Left lung (tissue), 10 donors: ENCODE data around the gene CMTR1. TPM values are rescaled to one million over a fixed set of nuclear protein-coding genes. Genes with fewer than 3 reads are reported as not detected.

Experiments used
- ATAC-seq: fragments of 200-7000 bp; cut with Tn5 transposase; one replicate; pipeline ENCODE4 v1.9.1; 2020; ENCODE audit warnings: moderate library complexity
- DNase-seq, 4 donors: peaks; one replicate each; pipeline ENCODE4 v3.0.0-alpha.2; 2013 to 2020
- H3K27ac ChIP-seq, 2 donors: fragments of 200-600 bp; sonication (generic) in 1 of 2; one replicate each; pipeline versions ENCODE4 v1.5.0 to v1.8.0; 2020 to 2021
- H3K27me3 ChIP-seq, 2 donors: fragments of 200-600 bp; sonication (generic) in 1 of 2; one replicate each; pipeline versions ENCODE4 v1.5.0 to v1.8.0; 2020 to 2021
- H3K36me3 ChIP-seq, 2 donors: fragments of 200-600 bp; sonication (generic) in 1 of 2; one replicate each; pipeline versions ENCODE4 v1.5.0 to v1.8.0; 2020 to 2021
- H3K4me1 ChIP-seq, 2 donors: fragments of 200-600 bp; one replicate each; pipeline ENCODE4 v1.8.0; 2021
- H3K4me3 ChIP-seq, 2 donors: fragments of 200-600 bp; sonication (generic) in 1 of 2; one replicate each; pipeline versions ENCODE4 v1.5.0 to v1.8.0; 2020 to 2021; ENCODE audit warnings: mild to moderate bottlenecking in 1 of 2
- H3K9me3 ChIP-seq, 2 donors: fragments of 200-600 bp; sonication (generic) in 1 of 2; one replicate each; pipeline versions ENCODE4 v1.5.0 to v1.8.0; 2020 to 2021
- intact Hi-C, 2 donors: fragments of 100-400 bp; cut with DNase I; formaldehyde crosslinking; loops; one replicate each; pipeline versions ENCODE4 v1.11.2 to v1.14.2; 2022
- polyA plus RNA-seq, 6 donors: library from polyadenylated mRNA; unstranded; fragments of 120-200 nt; gene quantifications; one replicate each; pipeline ENCODE4 v1.2.1, GENCODE V29; 2013; ENCODE audit not compliant: insufficient read length in 6 of 6
- total RNA-seq, 2 donors: library from RNA; stranded (reverse); fragmentation: NEBNext Ultra II Directional; extraction: Animal tissue kit (Norgen Biotek cat#: 25700); gene quantifications; one replicate each; pipeline ENCODE4 v1.2.1, GENCODE V29; 2021
- TF ChIP-seq, protein P1 (sequence below), 2 donors: fragments of 200-600 bp; sonication (generic) in 1 of 2; IDR thresholded peaks; one replicate each; pipeline versions ENCODE4 v1.5.0 to v1.8.0; 2021; ENCODE audit warnings: antibody characterized with exemption in 2 of 2
- donor health status: DM: no; HTN: yes; CAD: no.
- donor health status: DM: no; HTN: no; CAD: no.

Gene CMTR1
- total and polyA plus RNA-seq, 8 donors: 36.1 to 54.4 (median 51.1) TPM

DNA sequence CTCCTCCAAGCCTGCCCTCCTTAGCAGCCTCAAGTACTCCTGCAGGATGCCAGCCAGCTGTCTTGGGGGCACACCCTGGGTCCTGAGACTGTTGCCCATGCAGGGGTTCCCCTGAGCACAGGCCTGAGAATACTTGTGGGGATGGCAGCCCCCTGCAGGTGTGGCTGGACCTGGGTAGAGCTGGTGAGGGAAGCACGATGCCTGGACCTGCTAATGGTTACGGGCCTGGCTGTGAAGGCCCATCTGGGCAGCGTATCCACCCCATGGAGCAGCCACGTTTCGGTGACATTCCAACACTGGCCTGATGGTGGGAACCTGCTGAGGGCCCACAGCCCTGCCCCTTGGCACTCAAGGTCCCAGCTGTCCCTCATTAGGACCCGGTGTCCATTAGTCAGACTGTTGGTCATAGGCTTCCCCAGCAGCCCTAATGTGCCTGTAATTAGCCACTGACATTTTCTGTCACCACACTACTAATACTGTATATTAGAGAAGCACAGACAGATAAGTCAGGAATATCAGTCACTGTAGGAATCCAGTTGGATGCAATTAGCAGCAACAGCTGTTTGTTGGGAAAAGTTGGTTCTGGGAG, 46.3 kb downstream of the CMTR1 start:
- Histone ChIP-seq H3K36me3 (peaks cover 0 to 99% of the 10 kb centered on the region in 2 donors), H3K4me1 (no peaks in the 10 kb centered on the region), H3K27ac (no peak overlapping the region), H3K4me3 (no peak overlapping the region), H3K9me3 (no peaks in the 10 kb centered on the region), H3K27me3 (no peaks in the 10 kb centered on the region)
- ATAC-seq (no peak), DNase-seq (no peak)
- TF ChIP-seq, protein P1, sequence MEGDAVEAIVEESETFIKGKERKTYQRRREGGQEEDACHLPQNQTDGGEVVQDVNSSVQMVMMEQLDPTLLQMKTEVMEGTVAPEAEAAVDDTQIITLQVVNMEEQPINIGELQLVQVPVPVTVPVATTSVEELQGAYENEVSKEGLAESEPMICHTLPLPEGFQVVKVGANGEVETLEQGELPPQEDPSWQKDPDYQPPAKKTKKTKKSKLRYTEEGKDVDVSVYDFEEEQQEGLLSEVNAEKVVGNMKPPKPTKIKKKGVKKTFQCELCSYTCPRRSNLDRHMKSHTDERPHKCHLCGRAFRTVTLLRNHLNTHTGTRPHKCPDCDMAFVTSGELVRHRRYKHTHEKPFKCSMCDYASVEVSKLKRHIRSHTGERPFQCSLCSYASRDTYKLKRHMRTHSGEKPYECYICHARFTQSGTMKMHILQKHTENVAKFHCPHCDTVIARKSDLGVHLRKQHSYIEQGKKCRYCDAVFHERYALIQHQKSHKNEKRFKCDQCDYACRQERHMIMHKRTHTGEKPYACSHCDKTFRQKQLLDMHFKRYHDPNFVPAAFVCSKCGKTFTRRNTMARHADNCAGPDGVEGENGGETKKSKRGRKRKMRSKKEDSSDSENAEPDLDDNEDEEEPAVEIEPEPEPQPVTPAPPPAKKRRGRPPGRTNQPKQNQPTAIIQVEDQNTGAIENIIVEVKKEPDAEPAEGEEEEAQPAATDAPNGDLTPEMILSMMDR (IDR thresholded peaks at IDR 0.05): no peak
- intact Hi-C loops: no loop called here

DNA sequence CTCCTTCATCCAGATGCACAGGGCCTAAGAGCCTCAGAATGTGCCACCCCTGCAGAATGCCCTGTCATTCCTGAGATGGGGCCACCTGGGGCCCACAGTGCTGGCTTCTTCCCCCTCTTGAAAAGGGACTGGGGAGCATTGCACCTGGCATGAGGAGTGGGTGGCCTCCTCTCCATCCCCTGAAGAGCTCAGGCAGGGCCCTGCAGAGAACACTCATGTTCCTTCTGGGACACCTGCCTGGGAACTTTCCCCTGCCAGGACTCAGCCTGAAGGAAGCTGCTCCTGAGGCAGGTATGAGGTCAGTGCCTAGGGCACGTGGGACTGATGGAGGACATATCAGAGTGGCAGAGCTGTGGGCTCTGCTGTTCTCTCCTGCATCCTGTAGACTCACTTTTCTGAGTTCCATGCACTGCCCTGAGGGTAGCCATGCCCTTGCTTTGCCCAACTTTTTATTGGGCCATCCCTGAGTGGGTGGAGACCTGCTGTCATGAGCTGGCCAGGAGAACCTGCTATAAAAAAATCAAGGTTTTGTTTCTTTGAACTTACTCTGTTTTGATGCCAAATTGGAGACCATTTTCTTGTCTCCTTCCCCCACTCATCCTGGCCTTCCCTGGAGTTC, 47.2 kb downstream of the CMTR1 start:
- TF ChIP-seq, protein P1 (IDR thresholded peaks at IDR 0.05): no peak
- Histone ChIP-seq H3K9me3 (no peaks in the 10 kb centered on the region), H3K27me3 (no peaks in the 10 kb centered on the region), H3K27ac (no peak overlapping the region), H3K4me3 (no peak overlapping the region), H3K4me1 (no peaks in the 10 kb centered on the region), H3K36me3 (peaks cover 0 to 90% of the 10 kb centered on the region in 2 donors)
- intact Hi-C loops: no loop called here
- ATAC-seq (no peak), DNase-seq (no peak)

DNA sequence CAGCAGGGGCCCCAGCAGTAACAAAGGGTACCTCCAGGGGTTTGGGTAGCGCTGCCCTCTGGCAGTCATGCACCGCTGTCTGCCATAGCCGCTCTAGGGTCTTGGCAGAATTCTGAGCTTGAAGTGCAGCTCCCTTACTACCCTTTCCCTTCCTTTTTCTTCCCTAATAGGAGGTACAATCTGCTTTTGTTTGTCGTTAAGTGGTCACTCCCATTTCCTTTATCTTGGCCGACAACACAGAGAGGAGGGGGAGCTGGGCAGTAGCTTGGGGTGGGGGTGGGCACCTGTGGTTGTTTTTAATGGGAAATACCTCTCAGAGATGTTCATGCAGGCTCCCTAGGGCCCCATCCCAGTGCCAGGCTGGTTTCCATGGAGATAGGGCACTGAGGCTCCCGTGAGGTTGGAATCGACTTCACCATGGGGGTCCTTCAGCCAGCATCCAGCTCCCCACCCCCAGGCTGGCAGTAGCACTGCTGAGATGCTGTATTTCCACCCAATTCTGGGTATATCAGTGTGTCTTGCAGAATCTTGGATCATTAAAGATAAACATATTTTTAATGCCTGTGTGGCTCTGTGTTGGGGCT, 48.0 kb downstream of the CMTR1 start:
- Histone ChIP-seq H3K9me3 (no peaks in the 10 kb centered on the region), H3K36me3 (peaks cover 0 to 82% of the 10 kb centered on the region in 2 donors), H3K4me3 (no peak overlapping the region), H3K27me3 (no peaks in the 10 kb centered on the region), H3K4me1 (no peaks in the 10 kb centered on the region), H3K27ac (no peak overlapping the region)
- ATAC-seq: no peak
- TF ChIP-seq, protein P1 (IDR thresholded peaks at IDR 0.05): no peak
- no peak for DNase-seq
- intact Hi-C loops: no loop called here

DNA sequence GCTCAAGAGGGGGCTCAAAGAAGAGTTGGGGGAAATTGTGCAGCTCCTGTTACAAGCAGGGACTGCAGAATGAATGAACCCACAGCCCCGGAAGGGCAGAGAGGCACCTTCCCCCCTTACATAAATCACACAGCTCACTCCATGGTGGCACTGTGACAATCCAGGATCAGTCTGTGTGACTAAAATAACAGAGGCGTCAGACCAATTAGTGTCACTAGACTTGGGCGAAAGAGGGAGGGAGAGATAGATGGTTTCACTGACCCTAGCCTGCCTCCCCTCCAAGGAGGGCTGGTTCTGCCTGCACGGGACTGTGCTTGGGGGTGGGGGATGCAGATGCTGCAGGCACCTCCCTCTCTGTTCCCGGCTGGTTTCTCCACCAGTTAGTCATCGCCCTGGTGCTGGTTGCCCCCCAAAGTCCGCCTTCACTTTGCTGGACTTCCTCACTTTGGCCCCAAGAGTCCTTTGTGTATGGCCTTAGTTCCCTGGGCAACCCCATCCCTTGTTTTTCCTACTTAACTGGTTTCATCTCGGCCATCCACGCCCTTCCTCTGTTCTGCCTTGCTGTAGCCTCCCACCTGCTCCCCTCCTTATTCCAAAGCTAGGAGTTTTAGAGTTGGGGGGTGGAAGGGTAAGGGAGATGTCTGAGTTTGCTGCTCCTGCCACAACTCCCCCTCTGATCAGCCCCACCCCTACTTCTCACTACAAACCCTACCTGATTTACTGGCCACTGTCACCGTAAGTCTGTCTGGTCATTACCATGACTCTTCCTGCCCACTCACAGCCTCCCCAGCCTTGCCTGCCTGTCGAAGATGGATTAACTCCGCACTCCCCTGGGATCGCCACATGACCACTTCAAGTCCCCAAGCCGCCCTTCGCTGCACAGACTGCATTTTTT, 48.9 kb downstream of the CMTR1 start:
- Histone ChIP-seq H3K27me3 (no peaks in the 10 kb centered on the region), H3K9me3 (no peaks in the 10 kb centered on the region), H3K4me3 (no peak overlapping the region), H3K4me1 (no peaks in the 10 kb centered on the region), H3K36me3 (peaks cover 0 to 73% of the 10 kb centered on the region in 2 donors), H3K27ac (no peak overlapping the region)
- ATAC-seq: no peak
- DNase-seq: no peak
- intact Hi-C loops: no loop called here
- TF ChIP-seq, protein P1 (IDR thresholded peaks at IDR 0.05): no peak
